Suprapubic skin (tissue), 4 donors: Measurements from ENCODE around the gene HTR7.

Experiments used
- CTCF ChIP-seq, 2 donors: fragments of 200-600 bp in 1 of 2; fragments of 450-650 bp in 1 of 2; sonication (generic) in 1 of 2; IDR thresholded peaks; one replicate each; pipeline ENCODE4 v1.5.1; 2016 to 2019; ENCODE audit warnings: antibody characterized with exemption in 2 of 2, mild to moderate bottlenecking in 1 of 2, moderate library complexity in 1 of 2
- POLR2A ChIP-seq, 2 donors: fragments of 450-650 bp; IDR thresholded peaks; one replicate each; pipeline ENCODE4 v1.6.1; 2017; ENCODE audit warnings: antibody characterized with exemption in 2 of 2, mild to moderate bottlenecking in 2 of 2, moderate library complexity in 2 of 2
- POLR2AphosphoS5 ChIP-seq, 3 donors: sonication (generic); formaldehyde crosslinking; IDR thresholded peaks; one replicate each; pipeline ENCODE4 v1.6.1; 2017; ENCODE audit warnings: antibody characterized with exemption in 3 of 3

GRCh38 chr10:90743291-90743690, 114.5 kb downstream of the HTR7 start:
- TF ChIP-seq POLR2AphosphoS5 (IDR thresholded peaks at IDR 0.05) (no peak), CTCF (IDR thresholded peaks at IDR 0.05) (no peak), POLR2A (IDR thresholded peaks at IDR 0.05) (no peak)
